ENCODE data around the gene SDK2. TPM values are rescaled to one million over a fixed set of nuclear protein-coding genes. Genes with fewer than 3 reads are reported as not detected.

SDK2 gene
- total and polyA plus RNA-seq, 2 experiments from 2014 or later: 0.74 to 5.1 TPM

- Mint-ChIP-seq H3K9me3 (no peaks in the 10 kb centered on the region), H3K36me3 (ENCODE audit: low read depth) (no peaks in the 10 kb centered on the region), H3K4me1 (peaks cover 14% of the 10 kb centered on the region), H3K4me3 (no peak overlapping the region), H3K27me3 (ENCODE audit: insufficient read depth, low read depth, poor library complexity) (peaks cover 12% of the 10 kb centered on the region), H3K27ac (no peak overlapping the region)
- H2AFZ ChIP-seq: no peak overlapping the region
- TF ChIP-seq ZNF462 (CRISPR knock-in tag; IDR thresholded peaks at IDR 0.05) (no peak), EZH2 (IDR thresholded peaks at IDR 0.05; ENCODE audit: low read depth, unreplicated experiment) (no peak), NANOG (IDR thresholded peaks at IDR 0.05; ENCODE audit: borderline replicate concordance) (no peak), ETS1 (IDR thresholded peaks at IDR 0.05) (no peak), CREB1 (CRISPR knock-in tag; IDR thresholded peaks at IDR 0.05; ENCODE audit: low read depth) (no peak), CTCF (conservative IDR thresholded peaks at IDR 0.05; ENCODE audit: low read depth in 2 of 2) (no peak), ZNF114 (CRISPR knock-in tag; IDR thresholded peaks at IDR 0.05) (no peak)
- no peak overlapping the region for H3K27ac ChIP-seq (ENCODE audit: low read depth)
- H3F3A ChIP-seq (replicated peaks; ENCODE audit: low read depth): no peaks in the 10 kb centered on the region
- ATAC-seq (no peak), DNase-seq (ENCODE audit: low spot score) (no peak)
- H3K79me2 ChIP-seq (replicated peaks; ENCODE audit: insufficient read depth): no peaks in the 10 kb centered on the region
- H3K4me3 ChIP-seq: no peak overlapping the region
- no peaks in the 10 kb centered on the region for H3K9me2 ChIP-seq (ENCODE audit: insufficient read depth)
- H4K20me1 ChIP-seq (replicated peaks; ENCODE audit: insufficient read depth): no peaks in the 10 kb centered on the region
- H3K27me3 ChIP-seq (ENCODE audit: insufficient read depth): no peaks in the 10 kb centered on the region
- peaks cover 8% of the 10 kb centered on the region; the same call in 1 of the 2 replicates for H3K4me1 ChIP-seq (ENCODE audit: insufficient read depth)
- H3K4me2 ChIP-seq: no peak overlapping the region
- H3K36me3 ChIP-seq (ENCODE audit: insufficient read depth): no peaks in the 10 kb centered on the region
Observed at GRCh38 chr17:73531158-73531557, 113.1 kb downstream of the SDK2 start.
